ENCODE results near the gene INTS7. TPM values are rescaled to one million over a fixed set of nuclear protein-coding genes. Genes with fewer than 3 reads are reported as not detected.

Gene INTS7
- total RNA-seq, 1 donor from 2014 or later, result 15.9 TPM

GRCh38 chr1:211895126-211895759 lies 140.1 kb downstream of the INTS7 start:
- Histone ChIP-seq H3K4me3 (no peak overlapping the region), H3K9me3 (no peaks in the 10 kb centered on the region), H3K27me3 (no peaks in the 10 kb centered on the region), H3K27ac (no peak overlapping the region), H3K4me1 (no peaks in the 10 kb centered on the region), H3K36me3 (no peaks in the 10 kb centered on the region)
- DNase-seq (no peak), ATAC-seq (peak; percentile 23)
- TF ChIP-seq CTCF (IDR thresholded peaks at IDR 0.05), result no peak
- intact Hi-C loops (cut with DNase I), result no loop called here

GRCh38 chr1:211894312-211894711 lies 141.0 kb downstream of the INTS7 start:
- no peaks in the 10 kb centered on the region for H3K4me1 ChIP-seq
- no peaks in the 10 kb centered on the region for H3K36me3 ChIP-seq
- no peak for DNase-seq
- H3K9me3 ChIP-seq, result no peaks in the 10 kb centered on the region
- intact Hi-C loops (cut with DNase I), result no loop called here
- ATAC-seq, result no peak
- TF ChIP-seq CTCF (IDR thresholded peaks at IDR 0.05), result no peak
- H3K27me3 ChIP-seq, result no peaks in the 10 kb centered on the region
- no peak overlapping the region for H3K4me3 ChIP-seq
- H3K27ac ChIP-seq, result no peak overlapping the region

GRCh38 chr1:211893260-211893659 lies 142.1 kb downstream of the INTS7 start:
- no peak overlapping the region for H3K4me3 ChIP-seq
- no peaks in the 10 kb centered on the region for H3K4me1 ChIP-seq
- no peaks in the 10 kb centered on the region for H3K9me3 ChIP-seq
- no peak for ATAC-seq
- TF ChIP-seq CTCF (IDR thresholded peaks at IDR 0.05), result no peak
- no peak overlapping the region for H3K27ac ChIP-seq
- H3K27me3 ChIP-seq, result no peaks in the 10 kb centered on the region
- intact Hi-C loops (cut with DNase I), result no loop called here
- H3K36me3 ChIP-seq, result no peaks in the 10 kb centered on the region
- DNase-seq, result no peak

- H3K4me1 ChIP-seq, result no peaks in the 10 kb centered on the region
- no peaks in the 10 kb centered on the region for H3K9me3 ChIP-seq
- intact Hi-C loops (cut with DNase I), result no loop called here
- no peaks in the 10 kb centered on the region for H3K27me3 ChIP-seq
- no peak for TF ChIP-seq CTCF (IDR thresholded peaks at IDR 0.05)
- H3K27ac ChIP-seq, result no peak overlapping the region
- H3K36me3 ChIP-seq, result no peaks in the 10 kb centered on the region
- ATAC-seq, result no peak
- DNase-seq, result no peak
- no peak overlapping the region for H3K4me3 ChIP-seq
Measured at GRCh38 chr1:211892577-211892976, 142.8 kb downstream of the INTS7 start.

GRCh38 chr1:211891708-211892107 lies 143.6 kb downstream of the INTS7 start:
- H3K27me3 ChIP-seq, result no peaks in the 10 kb centered on the region
- ATAC-seq (no peak), DNase-seq (no peak)
- H3K27ac ChIP-seq, result no peak overlapping the region
- intact Hi-C loops (cut with DNase I), result no loop called here
- no peak overlapping the region for H3K4me3 ChIP-seq
- H3K36me3 ChIP-seq, result no peaks in the 10 kb centered on the region
- no peak for TF ChIP-seq CTCF (IDR thresholded peaks at IDR 0.05)
- H3K4me1 ChIP-seq, result no peaks in the 10 kb centered on the region
- H3K9me3 ChIP-seq, result no peaks in the 10 kb centered on the region

Small RNA genes within 50 kb of the gene (microRNA-seq; reads per million reads assigned to microRNA genes)
- gene MIR3122 (ENCODE audit: borderline microRNAs expressed), result not detected

Other genes with a start within 250 kb of the INTS7 start
- gene LPGAT1, start 204.8 kb downstream of the INTS7 start, total RNA-seq, result 34.5 TPM
- gene DTL, start 191 bp upstream of the INTS7 start, total RNA-seq, result 1.7 TPM
- 88.4 TPM for gene PPP2R5A, start 249.9 kb upstream of the INTS7 start, total RNA-seq

All from upper lobe of right lung (tissue), 1 donor.